GM12878 (cell line): ENCODE measurements around the gene POLE2. TPM values are rescaled to one million over a fixed set of nuclear protein-coding genes. Genes with fewer than 3 reads are reported as not detected.

Experiments
- ATAC-seq: fragments of 200-7000 bp; cut with Tn5 transposase; 3 replicates; pipeline ENCODE4 v1.9.1; 2020; ENCODE audit warnings: mild to moderate bottlenecking, moderate library complexity
- BruUV-seq: library from RNA; stranded (reverse); fragments of 400-500 nt; replicated peaks from 2 replicates; lab custom pipeline; 2021; lab: Mats Ljungman, UMichigan
- CTCF ChIA-PET: fragments of 300-600 bp; sonication (Branson Sonifier 250); formaldehyde crosslinking; extraction: SDS; loops from one replicate; lab custom pipeline; 2021; ENCODE audit warnings: inconsistent platforms; lab: Yijun Ruan, JAX
- POLR2A ChIA-PET: fragments of 350-600 bp; formaldehyde crosslinking; extraction: SDS; loops from one replicate; lab custom pipeline; 2021; ENCODE audit warnings: inconsistent platforms; lab: Charles Lee
- RAD21 ChIA-PET: fragments of 300-600 bp; sonication (Branson Sonifier 250); formaldehyde crosslinking; loops from one replicate; lab custom pipeline; 2023; ENCODE audit warnings: antibody characterized with exemption; ENCODE audit not compliant: unreplicated experiment; lab: Charles Lee
- SMC1A ChIA-PET: fragments of 300-600 bp; sonication (Branson Sonifier 250); formaldehyde crosslinking; loops from one replicate; lab custom pipeline; 2023; ENCODE audit not compliant: unreplicated experiment, uncharacterized antibody; lab: Charles Lee
- DNase-seq: peaks from one replicate; pipeline ENCODE4 v3.0.0-alpha.2; 2011; ENCODE audit warnings: low read depth, low spot score
- FAIRE-seq: peaks from 3 replicates; lab custom pipeline; 2011; peaks lifted over from hg19 to GRCh38; lab: Jason Lieb, UNC
- H2AFZ ChIP-seq: 2 replicates; pipeline ENCODE4 v1.6.0; 2011; ENCODE audit warnings: low read depth, low read length, control low read depth; ENCODE audit not compliant: control insufficient read depth
- H3K27ac ChIP-seq: 2 replicates; pipeline ENCODE4 v1.5.1; 2011; ENCODE audit warnings: control low read depth; ENCODE audit not compliant: control insufficient read depth, insufficient read depth
- H3K27me3 ChIP-seq, 2 experiments: replicated peaks in 1 of 2; 2 replicates each; pipeline versions ENCODE4 v1.6.0 to v1.6.1; 2011; ENCODE audit warnings: low read length in 1 of 2; ENCODE audit not compliant: control insufficient read depth in 2 of 2, insufficient read depth in 2 of 2
- H3K36me3 ChIP-seq, 2 experiments: 2 replicates each; pipeline ENCODE4 v1.5.1; 2011; ENCODE audit warnings: low read length in 1 of 2; ENCODE audit not compliant: control insufficient read depth in 2 of 2, insufficient read depth in 2 of 2
- H3K4me1 ChIP-seq: 2 replicates; pipeline ENCODE4 v1.6.1; 2011; ENCODE audit warnings: mild to moderate bottlenecking, low read length, moderate library complexity, mixed read lengths; ENCODE audit not compliant: control insufficient read depth, insufficient read depth
- H3K4me2 ChIP-seq: 2 replicates; pipeline ENCODE4 v1.6.0; 2011; ENCODE audit warnings: control low read depth; ENCODE audit not compliant: control insufficient read depth, insufficient read depth
- H3K4me3 ChIP-seq: fragments of 200-600 bp; sonication (generic); 2 replicates; pipeline ENCODE4 v1.5.1; 2016
- H3K79me2 ChIP-seq: 2 replicates; pipeline ENCODE4 v1.6.0; 2011; ENCODE audit warnings: low read length; ENCODE audit not compliant: control insufficient read depth, insufficient read depth
- H3K9ac ChIP-seq: 2 replicates; pipeline ENCODE4 v1.8.0; 2011; ENCODE audit warnings: low read length, control low read depth, mixed read lengths; ENCODE audit not compliant: control insufficient read depth, insufficient read depth
- H3K9me3 ChIP-seq: replicated peaks from 3 replicates; pipeline ENCODE4 v1.5.1; 2011; ENCODE audit warnings: mild to moderate bottlenecking, low read length; ENCODE audit not compliant: control insufficient read depth, insufficient read depth
- H4K20me1 ChIP-seq: 2 replicates; pipeline ENCODE4 v1.6.0; 2011; ENCODE audit not compliant: control insufficient read depth, insufficient read depth
- BRCA1 ChIP-seq: IDR thresholded peaks from 2 replicates; pipeline ENCODE4 v1.6.1; 2011; ENCODE audit warnings: low read depth, low read length, improper control_type of control experiment
- DPF2 ChIP-seq: fragments of 450-650 bp; IDR thresholded peaks from 2 replicates; pipeline ENCODE4 v1.6.1; 2017; ENCODE audit warnings: mild to moderate bottlenecking
- EP300 ChIP-seq, 2 experiments: fragments of 150-350 bp in 1 of 2; IDR thresholded peaks; 2 replicates each; pipeline ENCODE4 v1.6.1; 2011 to 2012; ENCODE audit warnings: low read depth in 2 of 2, low read length in 2 of 2, borderline replicate concordance in 1 of 2, improper control_type of control experiment in 1 of 2, inconsistent platforms in 1 of 2; ENCODE audit not compliant: control insufficient read depth in 1 of 2
- FOXM1 ChIP-seq: IDR thresholded peaks from 2 replicates; pipeline ENCODE4 v1.6.1; 2012; ENCODE audit warnings: low read depth, mild to moderate bottlenecking, inconsistent platforms, low read length, moderate library complexity
- HDAC2 ChIP-seq: fragments of 200-600 bp; sonication (generic); IDR thresholded peaks from 2 replicates; pipeline ENCODE4 v1.6.1; 2017
- HDAC6 ChIP-seq: fragments of 200-600 bp; sonication (generic); IDR thresholded peaks from one replicate; pipeline ENCODE4 v1.8.0; 2017; ENCODE audit warnings: antibody characterized with exemption; ENCODE audit not compliant: unreplicated experiment
- MTA3 ChIP-seq: IDR thresholded peaks from 2 replicates; pipeline ENCODE4 v1.6.1; 2012; ENCODE audit warnings: low read length, inconsistent platforms, borderline replicate concordance
- MXI1 ChIP-seq: fragments of 150-350 bp; IDR thresholded peaks from 2 replicates; pipeline ENCODE4 v1.6.1; 2011; ENCODE audit warnings: low read depth, mild to moderate bottlenecking, inconsistent platforms, low read length, improper control_type of control experiment
- NKRF ChIP-seq: fragments of 450-650 bp; conservative IDR thresholded peaks from 2 replicates; pipeline ENCODE4 v1.6.1; 2017; ENCODE audit warnings: mild to moderate bottlenecking, moderate library complexity
- STAT1 ChIP-seq: fragments of 450-650 bp; conservative IDR thresholded peaks from 2 replicates; pipeline ENCODE4 v1.6.1; 2014; ENCODE audit warnings: antibody characterized with exemption, mild to moderate bottlenecking
- TAF1 ChIP-seq: IDR thresholded peaks from 2 replicates; pipeline ENCODE4 v1.6.1; 2011; ENCODE audit warnings: mild to moderate bottlenecking, low read depth, low read length, borderline replicate concordance
- TBL1XR1 ChIP-seq: IDR thresholded peaks from 2 replicates; pipeline ENCODE4 v1.6.1; 2012; ENCODE audit warnings: low read depth, low read length, improper control_type of control experiment
- YY1 ChIP-seq: IDR thresholded peaks from 2 replicates; pipeline ENCODE4 v1.6.1; 2011; ENCODE audit warnings: low read depth, mild to moderate bottlenecking, low read length
- ZZZ3 ChIP-seq: IDR thresholded peaks from 2 replicates; pipeline ENCODE4 v1.6.1; 2011; ENCODE audit warnings: low read depth; ENCODE audit not compliant: control insufficient read depth, insufficient read length
- WGBS: methylation state at CpG from one replicate; pipeline ENCODE4 v1.1.6; 2016; ENCODE audit warnings: low lambda C conversion rate; ENCODE audit not compliant: insufficient replicate concordance, insufficient coverage; ENCODE audit errors: missing lambda C conversion rate; 5-methylcytosine and 5-hydroxymethylcytosine counted together
- in situ Hi-C: fragments of 300-500 bp; cut with MboI; formaldehyde crosslinking; loops from 9 replicates; pipeline ENCODE4 v1.14.3; 2018; ENCODE audit warnings: mixed read lengths
- intact Hi-C: fragments of 100-400 bp; cut with micrococcal nuclease; formaldehyde crosslinking; loops from one replicate; pipeline ENCODE4 v1.14.2; 2022; ENCODE audit not compliant: unreplicated experiment
- polyA plus RNA-seq, 11 experiments: library from polyadenylated mRNA; depleted of rRNA in 4 of 11; unstranded in 6 of 11; stranded (reverse) in 5 of 11; fragments of >200 nt; fragmentation: Nextera tagmentation in 4 of 11; fragmentation: Illumina TruSeq in 1 of 11; extraction: Ambion mirVana in 4 of 11; extraction: Trizol in 1 of 11; gene quantifications; 1 replicate in 1 of 11; 2 replicates in 10 of 11; pipeline versions ENCODE4 v1.2.1 to v1.2.3, GENCODE V29; 2011 to 2016; ENCODE audit warnings: inconsistent platforms in 2 of 11, missing spikeins in 2 of 11, low read depth in 1 of 11
- total RNA-seq, 4 experiments: library from RNA; depleted of rRNA in 3 of 4; stranded (reverse); fragments of >200 nt in 3 of 4; fragmentation: Illumina TruSeq in 1 of 4; extraction: Trizol in 1 of 4; gene quantifications; 2 replicates each; pipeline versions ENCODE4 v1.2.1 to v1.2.3, GENCODE V29; 2013 to 2021
- TF ChIP-seq, protein P1 (sequence below): IDR thresholded peaks from 2 replicates; pipeline ENCODE4 v1.6.1; 2011; ENCODE audit warnings: low read depth, low read length, improper control_type of control experiment, borderline replicate concordance
- TF ChIP-seq, protein P2 (sequence below): IDR thresholded peaks from 2 replicates; pipeline ENCODE4 v1.6.1; 2012; ENCODE audit warnings: low read depth, low read length, improper control_type of control experiment

POLE2 gene
- total and polyA plus RNA-seq, 10 of the 15 experiments (the other 5 are each of a cell fraction or from before 2014, with no cell fraction given): 22.0 to 45.6 (median 38.8) TPM

- TF ChIP-seq TAF1: no peak; the same call in 1 of the 2 replicates
- TF ChIP-seq MTA3: peak; percentile 39; the same call in 1 of the 2 replicates
- peak; percentile 49; the same call in 1 of the 2 replicates for TF ChIP-seq FOXM1
- TF ChIP-seq HDAC2: no peak
- TF ChIP-seq STAT1: no peak
- TF ChIP-seq DPF2: no peak
- TF ChIP-seq, protein P1, sequence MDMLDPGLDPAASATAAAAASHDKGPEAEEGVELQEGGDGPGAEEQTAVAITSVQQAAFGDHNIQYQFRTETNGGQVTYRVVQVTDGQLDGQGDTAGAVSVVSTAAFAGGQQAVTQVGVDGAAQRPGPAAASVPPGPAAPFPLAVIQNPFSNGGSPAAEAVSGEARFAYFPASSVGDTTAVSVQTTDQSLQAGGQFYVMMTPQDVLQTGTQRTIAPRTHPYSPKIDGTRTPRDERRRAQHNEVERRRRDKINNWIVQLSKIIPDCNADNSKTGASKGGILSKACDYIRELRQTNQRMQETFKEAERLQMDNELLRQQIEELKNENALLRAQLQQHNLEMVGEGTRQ: no peak
- TF ChIP-seq, protein P2, sequence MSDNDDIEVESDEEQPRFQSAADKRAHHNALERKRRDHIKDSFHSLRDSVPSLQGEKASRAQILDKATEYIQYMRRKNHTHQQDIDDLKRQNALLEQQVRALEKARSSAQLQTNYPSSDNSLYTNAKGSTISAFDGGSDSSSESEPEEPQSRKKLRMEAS: no peak
- TF ChIP-seq, all 136 proteins: peak for 24
These were observed 63.8 kb downstream of the POLE2 start (continued) for GRCh38 chr14:49623941-49624839.

DNA sequence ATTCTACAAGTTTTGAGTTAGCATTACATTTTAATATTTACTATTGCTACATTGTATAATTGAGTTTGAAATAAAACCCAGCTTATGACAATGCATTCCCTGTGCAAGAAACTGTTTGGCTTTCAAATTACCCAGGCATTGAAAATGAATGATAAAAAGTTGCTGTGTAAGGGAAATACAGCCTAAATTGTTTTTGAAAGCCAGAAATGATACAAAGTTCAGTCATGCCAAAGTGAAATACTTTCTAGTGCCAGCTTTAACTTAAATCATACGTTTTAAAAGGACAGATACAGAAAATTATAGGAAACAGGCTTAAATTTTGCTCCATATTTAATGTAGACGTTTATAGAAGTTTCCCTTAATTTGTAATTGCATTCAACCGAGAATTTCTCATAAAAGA lies 64.6 kb downstream of the POLE2 start:
- Histone ChIP-seq H3K9ac (peak overlapping the region; percentile 98), H3K27ac (peak overlapping the region; percentile 70), H4K20me1 (no peaks in the 10 kb centered on the region), H3K4me1 (no peaks in the 10 kb centered on the region), H3K4me3 (peak overlapping the region; percentile 92), H3K79me2 (peaks cover 89% of the 10 kb centered on the region), H2AFZ (no peak overlapping the region), H3K9me3 (no peaks in the 10 kb centered on the region), H3K36me3 (peaks cover 0 to 2% of the 10 kb centered on the region in 2 experiments; a peak in 1 of 4 replicates), H3K27me3 (no peaks in the 10 kb centered on the region), H3K4me2 (peak overlapping the region; percentile 95)
- no peak for ATAC-seq
- in situ Hi-C loops: loop anchor here (10.0 kb wide), 1 partner anchor 1201 kb away; no protein-coding TSS in a partner anchor
- FAIRE-seq: no peak
- intact Hi-C loops: loop anchor here (5.0 kb wide), 1 partner anchor 1044 kb away; the partner anchor contains the start of gene SAV1
- 1% methylated on average over 3 of the region's 3 CpGs for WGBS
- ChIA-PET CTCF (interaction anchor here (1.2 to 2.5 kb wide), 8 partner anchors 9 to 239 kb away, joined by 3 to 14 read pairs (median 5); no protein-coding TSS in a partner anchor), POLR2A (interaction anchor here (0.6 to 6.2 kb wide), 6 partner anchors 9 to 144 kb away, joined by 3 to 122 read pairs (median 12); partner anchors contain the start of genes DNAAF2, KLHDC2, LRR1 and RPS29), SMC1A (interaction anchor here (1.0 to 2.9 kb wide), 6 partner anchors 9 to 229 kb away, joined by 3 to 13 read pairs (median 6); partner anchors contain the start of genes DNAAF2, NEMF and RPS29), RAD21 (interaction anchor here (0.6 to 5.8 kb wide), 8 partner anchors 10 to 698 kb away, joined by 3 to 82 read pairs (median 4); partner anchors contain the start of genes DNAAF2, LRR1 and RPS29)
- no TSS peak for BruUV-seq
- DNase-seq: no peak
- no peak for TF ChIP-seq TBL1XR1
- no peak for TF ChIP-seq ZZZ3
- no peak for TF ChIP-seq EP300 (IDR thresholded peaks at IDR 0.05; ENCODE audit: borderline replicate concordance in 1 of 2, control insufficient read depth in 1 of 2, low read depth in 2 of 2, low read length in 2 of 2)
- no peak for TF ChIP-seq HDAC6
- TF ChIP-seq YY1: no peak
- no peak for TF ChIP-seq BRCA1
- TF ChIP-seq MXI1: no peak
- TF ChIP-seq FOXM1: no peak
- no peak for TF ChIP-seq NKRF
